AML-193 (cell line): ENCODE data around the gene HDAC10.

Experiments used
- DNase-seq, 2 experiments: peaks; one replicate each; lab custom pipeline; 2025; lab: John Stamatoyannopoulos, UW

Gene HDAC10

GRCh38 chr22:50269970-50270665, 19.1 kb upstream of the HDAC10 start, which contains the start of gene MAPK11:
Gene MAPK11 (minus strand): TSS chr22:50270380. CDS start chr22:50270292, 88 bp downstream.
- no peak for DNase-seq

- no peak for DNase-seq
Measured at GRCh38 chr22:50269573-50269969, 18.5 kb upstream of the HDAC10 start.

- no peak for DNase-seq
Measured at GRCh38 chr22:50268655-50269113, 17.6 kb upstream of the HDAC10 start.

- no peak for DNase-seq
Measured at GRCh38 chr22:50267591-50268390, 16.7 kb upstream of the HDAC10 start.

DNA sequence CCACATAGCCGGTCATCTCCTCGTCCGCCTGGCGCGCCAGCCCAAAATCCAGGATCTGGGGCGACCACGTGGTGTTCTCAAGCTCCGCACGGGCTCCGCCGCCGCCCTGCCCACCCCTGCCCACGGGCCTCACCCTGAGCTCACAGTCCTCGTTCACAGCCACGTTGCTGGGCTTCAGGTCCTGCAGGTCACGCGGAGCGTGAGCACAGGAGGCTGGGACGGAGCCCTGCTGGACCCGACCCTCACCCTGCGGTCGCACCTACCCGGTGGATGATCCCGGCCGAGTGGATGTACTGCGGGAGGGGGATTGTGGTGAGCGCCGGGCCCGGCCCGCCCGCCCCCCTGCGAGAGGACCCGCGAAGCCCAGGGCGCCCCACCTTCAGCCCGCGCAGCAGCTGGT, 15.9 kb upstream of the HDAC10 start:
- DNase-seq = no peak

DNA sequence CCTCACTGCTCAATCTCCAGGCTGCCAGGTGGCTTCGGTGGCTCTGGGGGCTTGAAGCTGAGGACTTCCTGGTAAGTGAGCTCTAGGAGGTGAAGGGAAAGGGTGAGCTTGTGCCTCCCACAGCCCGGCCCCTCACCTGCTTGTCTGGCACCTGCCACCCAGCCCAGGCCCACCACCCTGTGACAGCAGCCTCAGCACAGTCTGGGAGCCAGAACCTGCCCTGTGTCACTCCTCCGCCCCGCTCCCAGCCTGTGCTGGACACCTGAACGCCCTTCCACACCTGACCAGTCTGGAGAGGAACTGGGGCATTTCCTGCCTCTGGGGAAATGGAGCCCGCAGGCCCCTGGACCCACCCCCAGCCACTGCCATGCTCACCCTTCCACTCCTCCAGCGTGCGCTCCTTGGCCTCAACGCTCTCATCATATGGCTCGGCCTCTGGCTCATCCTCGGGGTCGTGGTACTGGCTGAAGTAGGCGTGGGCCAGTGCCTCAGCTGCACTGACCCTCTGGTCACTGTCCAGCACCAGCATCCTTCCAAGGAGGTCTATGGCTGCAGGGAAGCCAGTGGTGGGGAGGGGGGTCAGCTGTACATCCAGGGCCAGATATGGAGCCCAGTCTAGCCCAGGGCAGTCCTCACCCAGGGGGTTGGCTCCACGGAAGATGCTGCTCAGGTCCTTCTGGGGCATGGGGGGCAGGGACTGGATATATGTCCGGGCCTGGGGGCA, 14.0 kb upstream of the HDAC10 start:
- DNase-seq = no peak

- DNase-seq = no peak
Measured at GRCh38 chr22:50264104-50264745, 13.2 kb upstream of the HDAC10 start.

DNA sequence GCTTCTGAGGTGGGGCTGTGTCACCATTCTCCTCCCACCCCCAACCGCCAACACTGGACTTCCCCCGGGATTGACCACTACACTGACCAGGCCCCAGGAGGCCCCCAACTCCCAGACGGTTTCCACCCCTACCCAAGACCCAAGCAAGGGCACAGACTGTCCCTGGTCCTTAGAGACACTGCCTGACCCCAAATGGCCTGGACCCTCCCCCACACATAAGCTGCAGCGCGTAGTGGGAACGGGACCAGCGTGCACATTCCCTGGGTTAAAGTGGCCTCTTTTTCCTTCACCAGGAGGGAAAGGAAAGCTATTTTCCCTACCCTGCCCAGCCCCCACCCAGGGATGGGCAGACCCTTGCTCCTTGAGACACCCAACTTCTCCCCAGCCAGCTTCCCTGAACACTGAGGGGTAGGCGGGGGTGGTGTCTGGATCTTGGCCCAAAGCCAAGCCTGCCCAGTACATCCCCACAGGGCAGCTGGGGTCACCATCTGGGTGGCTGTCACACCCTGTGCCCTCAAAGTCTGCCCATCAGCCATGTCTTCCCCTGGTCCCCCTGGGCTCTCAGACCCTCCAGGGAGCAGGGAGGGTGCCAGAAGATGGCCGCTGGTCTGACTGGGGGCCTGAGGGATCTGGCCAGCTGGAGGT, 12.0 kb upstream of the HDAC10 start:
- DNase-seq = no peak

- no peak for DNase-seq
Measured at GRCh38 chr22:50262460-50262911, 11.4 kb upstream of the HDAC10 start.

- no peak for DNase-seq
Measured at GRCh38 chr22:50261615-50262459, 10.8 kb upstream of the HDAC10 start, which contains the start of gene MAPK12. Gene MAPK12 (minus strand): TSS chr22:50261683. CDS start chr22:50261509, 174 bp downstream.

- DNase-seq = peak; percentile 10 to 16
Measured at GRCh38 chr22:50260801-50261614, 9.9 kb upstream of the HDAC10 start.

DNA sequence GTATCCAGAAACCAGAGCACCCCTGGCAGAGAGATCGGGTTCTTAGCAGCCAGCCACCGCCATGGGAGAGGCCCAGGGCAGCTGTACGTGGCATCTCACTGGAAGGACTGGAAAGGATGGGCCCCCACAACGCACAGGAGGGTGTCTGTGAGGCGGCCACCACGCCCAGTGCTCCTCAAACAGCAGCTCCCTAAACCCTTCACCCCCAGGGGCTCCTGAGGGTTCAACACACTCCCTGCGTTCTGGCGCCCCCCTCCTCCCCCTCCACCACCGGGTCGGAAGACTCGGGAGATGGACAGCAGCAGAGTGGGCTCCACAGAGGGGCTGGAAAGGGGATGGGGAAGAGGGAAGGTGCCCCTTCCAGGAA, 9.4 kb upstream of the HDAC10 start:
- no peak for DNase-seq

- no peak for DNase-seq
Measured at GRCh38 chr22:50259302-50259701, 8.2 kb upstream of the HDAC10 start.

- DNase-seq = no peak
Measured at GRCh38 chr22:50258361-50259292, 7.6 kb upstream of the HDAC10 start.

- no peak for DNase-seq
Measured at GRCh38 chr22:50257451-50258360, 6.6 kb upstream of the HDAC10 start.

DNA sequence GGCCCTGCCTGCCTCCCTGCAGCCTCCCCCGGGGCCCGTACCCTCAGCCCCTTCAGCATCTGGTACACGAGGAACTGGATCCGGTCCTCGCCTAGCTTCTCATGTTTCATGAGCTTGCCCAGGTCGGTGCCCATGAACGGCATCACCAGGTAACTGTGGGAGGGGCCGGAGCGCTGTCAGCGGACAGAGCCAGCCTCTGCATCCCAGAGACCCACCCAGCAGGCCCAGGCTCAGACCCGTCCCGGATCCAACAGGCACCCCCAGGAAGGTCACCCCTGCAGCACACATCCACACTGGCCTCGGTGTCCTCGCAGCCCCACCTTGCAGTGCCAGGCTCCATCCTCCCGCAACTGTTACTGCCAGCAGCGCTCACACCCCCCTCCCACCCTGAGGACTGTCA, 6.0 kb upstream of the HDAC10 start:
- DNase-seq = no peak

DNA sequence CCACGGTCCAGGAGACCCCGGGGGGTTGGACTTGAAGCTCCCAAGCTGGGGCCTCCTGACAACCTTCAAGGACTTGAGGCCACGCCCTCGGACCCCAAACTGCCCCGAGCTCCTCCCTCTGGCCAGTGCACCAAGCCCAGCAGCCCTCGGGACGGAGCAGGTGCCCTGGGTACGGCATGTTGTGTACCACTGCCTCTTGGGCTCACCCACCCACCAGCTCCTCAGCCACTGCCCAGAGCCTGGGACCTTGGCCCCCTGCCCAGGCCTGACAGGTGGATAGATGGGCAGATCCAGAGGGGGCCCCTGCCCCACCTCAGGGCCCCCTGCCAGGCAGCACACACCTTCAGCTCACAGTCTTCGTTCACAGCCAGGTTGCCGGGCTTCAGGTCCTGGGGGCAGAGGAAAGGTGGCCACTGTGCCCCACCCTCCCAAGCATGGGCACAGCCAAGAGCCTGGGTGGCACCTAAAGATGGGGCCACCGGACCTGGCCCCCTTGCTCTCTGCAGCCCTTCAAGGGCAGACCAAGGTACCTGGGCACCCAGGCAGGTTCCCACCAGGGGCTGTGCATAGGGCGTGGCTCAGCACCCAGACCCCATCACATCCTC, 5.3 kb upstream of the HDAC10 start:
- no peak for DNase-seq
